GM12878 (cell line): Measurements from ENCODE around the gene SMTNL2. TPM values are rescaled to one million over a fixed set of nuclear protein-coding genes. Genes with fewer than 3 reads are reported as not detected.

Experiments
- ATAC-seq: fragments of 200-7000 bp; cut with Tn5 transposase; 3 replicates; pipeline ENCODE4 v1.9.1; 2020; ENCODE audit warnings: mild to moderate bottlenecking, moderate library complexity
- BruUV-seq: library from RNA; stranded (reverse); fragments of 400-500 nt; replicated peaks from 2 replicates; lab custom pipeline; 2021; lab: Mats Ljungman, UMichigan
- CTCF ChIA-PET: fragments of 300-600 bp; sonication (Branson Sonifier 250); formaldehyde crosslinking; extraction: SDS; loops from one replicate; lab custom pipeline; 2021; ENCODE audit warnings: inconsistent platforms; lab: Yijun Ruan, JAX
- POLR2A ChIA-PET: fragments of 350-600 bp; formaldehyde crosslinking; extraction: SDS; loops from one replicate; lab custom pipeline; 2021; ENCODE audit warnings: inconsistent platforms; lab: Charles Lee
- RAD21 ChIA-PET: fragments of 300-600 bp; sonication (Branson Sonifier 250); formaldehyde crosslinking; loops from one replicate; lab custom pipeline; 2023; ENCODE audit warnings: antibody characterized with exemption; ENCODE audit not compliant: unreplicated experiment; lab: Charles Lee
- SMC1A ChIA-PET: fragments of 300-600 bp; sonication (Branson Sonifier 250); formaldehyde crosslinking; loops from one replicate; lab custom pipeline; 2023; ENCODE audit not compliant: unreplicated experiment, uncharacterized antibody; lab: Charles Lee
- DNase-seq: peaks from one replicate; pipeline ENCODE4 v3.0.0-alpha.2; 2011; ENCODE audit warnings: low read depth, low spot score
- FAIRE-seq: peaks from 3 replicates; lab custom pipeline; 2011; peaks lifted over from hg19 to GRCh38; lab: Jason Lieb, UNC
- H2AFZ ChIP-seq: 2 replicates; pipeline ENCODE4 v1.6.0; 2011; ENCODE audit warnings: low read depth, low read length, control low read depth; ENCODE audit not compliant: control insufficient read depth
- H3K27ac ChIP-seq: 2 replicates; pipeline ENCODE4 v1.5.1; 2011; ENCODE audit warnings: control low read depth; ENCODE audit not compliant: control insufficient read depth, insufficient read depth
- H3K27me3 ChIP-seq, 2 experiments: replicated peaks in 1 of 2; 2 replicates each; pipeline versions ENCODE4 v1.6.0 to v1.6.1; 2011; ENCODE audit warnings: low read length in 1 of 2; ENCODE audit not compliant: control insufficient read depth in 2 of 2, insufficient read depth in 2 of 2
- H3K36me3 ChIP-seq, 2 experiments: 2 replicates each; pipeline ENCODE4 v1.5.1; 2011; ENCODE audit warnings: low read length in 1 of 2; ENCODE audit not compliant: control insufficient read depth in 2 of 2, insufficient read depth in 2 of 2
- H3K4me1 ChIP-seq: 2 replicates; pipeline ENCODE4 v1.6.1; 2011; ENCODE audit warnings: mild to moderate bottlenecking, low read length, moderate library complexity, mixed read lengths; ENCODE audit not compliant: control insufficient read depth, insufficient read depth
- H3K4me2 ChIP-seq: 2 replicates; pipeline ENCODE4 v1.6.0; 2011; ENCODE audit warnings: control low read depth; ENCODE audit not compliant: control insufficient read depth, insufficient read depth
- H3K4me3 ChIP-seq: fragments of 200-600 bp; sonication (generic); 2 replicates; pipeline ENCODE4 v1.5.1; 2016
- H3K79me2 ChIP-seq: 2 replicates; pipeline ENCODE4 v1.6.0; 2011; ENCODE audit warnings: low read length; ENCODE audit not compliant: control insufficient read depth, insufficient read depth
- H3K9ac ChIP-seq: 2 replicates; pipeline ENCODE4 v1.8.0; 2011; ENCODE audit warnings: low read length, control low read depth, mixed read lengths; ENCODE audit not compliant: control insufficient read depth, insufficient read depth
- H3K9me3 ChIP-seq: replicated peaks from 3 replicates; pipeline ENCODE4 v1.5.1; 2011; ENCODE audit warnings: mild to moderate bottlenecking, low read length; ENCODE audit not compliant: control insufficient read depth, insufficient read depth
- H4K20me1 ChIP-seq: 2 replicates; pipeline ENCODE4 v1.6.0; 2011; ENCODE audit not compliant: control insufficient read depth, insufficient read depth
- BCL11A ChIP-seq: IDR thresholded peaks from 2 replicates; pipeline ENCODE4 v1.6.1; 2011; ENCODE audit warnings: low read depth, low read length
- CBX5 ChIP-seq: sonication (generic); IDR thresholded peaks from 2 replicates; pipeline ENCODE4 v1.6.1; 2016; ENCODE audit warnings: low read depth, moderate library complexity, mild to moderate bottlenecking, inconsistent platforms
- CEBPB ChIP-seq, 2 experiments: fragments of 150-350 bp in 1 of 2; IDR thresholded peaks; 2 replicates each; pipeline ENCODE4 v1.6.1; 2012 to 2014; ENCODE audit warnings: low read depth in 2 of 2, low read length in 2 of 2, borderline replicate concordance in 1 of 2, inconsistent platforms in 1 of 2
- EED ChIP-seq: sonication (generic); IDR thresholded peaks from 2 replicates; pipeline ENCODE4 v1.6.1; 2016; ENCODE audit warnings: antibody characterized with exemption, low read depth
- EGR1 ChIP-seq, 2 experiments: IDR thresholded peaks; 1 replicate in 1 of 2; 2 replicates in 1 of 2; pipeline ENCODE4 v1.6.1; 2011 to 2012; ENCODE audit warnings: low read depth in 2 of 2, low read length in 2 of 2, borderline replicate concordance in 1 of 2, mild to moderate bottlenecking in 1 of 2, moderate library complexity in 1 of 2
- EP300 ChIP-seq, 2 experiments: fragments of 150-350 bp in 1 of 2; IDR thresholded peaks; 2 replicates each; pipeline ENCODE4 v1.6.1; 2011 to 2012; ENCODE audit warnings: low read depth in 2 of 2, low read length in 2 of 2, borderline replicate concordance in 1 of 2, improper control_type of control experiment in 1 of 2, inconsistent platforms in 1 of 2; ENCODE audit not compliant: control insufficient read depth in 1 of 2
- HSF1 ChIP-seq: fragments of 150-350 bp; IDR thresholded peaks from 2 replicates; pipeline ENCODE4 v1.6.1; 2014; ENCODE audit warnings: mild to moderate bottlenecking, low read depth, low read length
- IKZF2 ChIP-seq, 2 experiments: fragments of 450-650 bp; IDR thresholded peaks; 2 replicates each; pipeline ENCODE4 v1.6.1; 2017; ENCODE audit warnings: mild to moderate bottlenecking in 2 of 2, moderate library complexity in 2 of 2
- JUND ChIP-seq: IDR thresholded peaks from 2 replicates; pipeline ENCODE4 v1.6.1; 2012; ENCODE audit warnings: low read depth, mild to moderate bottlenecking, low read length, improper control_type of control experiment, moderate library complexity
- MYB ChIP-seq: fragments of 150-350 bp; IDR thresholded peaks from 2 replicates; pipeline ENCODE4 v1.6.1; 2014; ENCODE audit warnings: mild to moderate bottlenecking, low read depth, low read length, borderline replicate concordance
- NFYA ChIP-seq: IDR thresholded peaks from 2 replicates; pipeline ENCODE4 v1.6.1; 2011; ENCODE audit warnings: low read depth, mild to moderate bottlenecking, low read length, improper control_type of control experiment, borderline replicate concordance
- PML ChIP-seq: IDR thresholded peaks from 2 replicates; pipeline ENCODE4 v1.6.1; 2012; ENCODE audit warnings: low read length, inconsistent platforms
- SKIL ChIP-seq: fragments of 450-650 bp; IDR thresholded peaks from 2 replicates; pipeline ENCODE4 v1.6.1; 2017; ENCODE audit warnings: mild to moderate bottlenecking, low read depth, inconsistent platforms; ENCODE audit not compliant: poor library complexity, severe bottlenecking
- SMAD1 ChIP-seq: fragments of 450-650 bp; IDR thresholded peaks from 2 replicates; pipeline ENCODE4 v1.6.1; 2018; ENCODE audit warnings: mild to moderate bottlenecking, low read depth; ENCODE audit not compliant: partially characterized antibody
- SMARCA5 ChIP-seq: fragments of 450-650 bp; IDR thresholded peaks from 2 replicates; pipeline ENCODE4 v1.6.1; 2017; ENCODE audit warnings: mild to moderate bottlenecking
- SRF ChIP-seq, 2 experiments: IDR thresholded peaks; 2 replicates each; pipeline ENCODE4 v1.6.1; 2011; ENCODE audit warnings: low read depth in 2 of 2, low read length in 2 of 2, mild to moderate bottlenecking in 1 of 2, moderate library complexity in 1 of 2
- WGBS: methylation state at CpG from one replicate; pipeline ENCODE4 v1.1.6; 2016; ENCODE audit warnings: low lambda C conversion rate; ENCODE audit not compliant: insufficient replicate concordance, insufficient coverage; ENCODE audit errors: missing lambda C conversion rate; 5-methylcytosine and 5-hydroxymethylcytosine counted together
- in situ Hi-C: fragments of 300-500 bp; cut with MboI; formaldehyde crosslinking; loops from 9 replicates; pipeline ENCODE4 v1.14.3; 2018; ENCODE audit warnings: mixed read lengths
- intact Hi-C: fragments of 100-400 bp; cut with micrococcal nuclease; formaldehyde crosslinking; loops from one replicate; pipeline ENCODE4 v1.14.2; 2022; ENCODE audit not compliant: unreplicated experiment
- polyA plus RNA-seq, 11 experiments: library from polyadenylated mRNA; depleted of rRNA in 4 of 11; unstranded in 6 of 11; stranded (reverse) in 5 of 11; fragments of >200 nt; fragmentation: Nextera tagmentation in 4 of 11; fragmentation: Illumina TruSeq in 1 of 11; extraction: Ambion mirVana in 4 of 11; extraction: Trizol in 1 of 11; gene quantifications; 1 replicate in 1 of 11; 2 replicates in 10 of 11; pipeline versions ENCODE4 v1.2.1 to v1.2.3, GENCODE V29; 2011 to 2016; ENCODE audit warnings: inconsistent platforms in 2 of 11, missing spikeins in 2 of 11, low read depth in 1 of 11
- total RNA-seq, 4 experiments: library from RNA; depleted of rRNA in 3 of 4; stranded (reverse); fragments of >200 nt in 3 of 4; fragmentation: Illumina TruSeq in 1 of 4; extraction: Trizol in 1 of 4; gene quantifications; 2 replicates each; pipeline versions ENCODE4 v1.2.1 to v1.2.3, GENCODE V29; 2013 to 2021

The SMTNL2 gene
- total and polyA plus RNA-seq, 10 of the 15 experiments (the other 5 are each of a cell fraction or from before 2014, with no cell fraction given) = not detected

- ChIA-PET SMC1A (no interaction called here), CTCF (no interaction called here), RAD21 (no interaction called here), POLR2A (no interaction called here)
- intact Hi-C loops = no loop called here
- H3K27me3 ChIP-seq = peaks cover 3 to 4% of the 10 kb centered on the region in 2 experiments; a peak in 3 of 4 replicates
- no peak overlapping the region for H2AFZ ChIP-seq
- no peak for DNase-seq
- H3K9ac ChIP-seq = no peak overlapping the region
- H3K79me2 ChIP-seq = no peaks in the 10 kb centered on the region
- BruUV-seq = no TSS peak
- no peak overlapping the region for H3K4me2 ChIP-seq
- 16% methylated on average over 10 of the region's 10 CpGs for WGBS
- no peak overlapping the region for H3K27ac ChIP-seq
- in situ Hi-C loops = no loop called here
- H3K4me3 ChIP-seq = no peak overlapping the region
- H3K36me3 ChIP-seq = no peaks in the 10 kb centered on the region
- no peaks in the 10 kb centered on the region for H3K9me3 ChIP-seq
- FAIRE-seq = no peak
- no peak for ATAC-seq
- TF ChIP-seq NFYA (no peak), HSF1 (no peak), SMARCA5 (no peak), SRF (IDR thresholded peaks at IDR 0.05; ENCODE audit: low read depth in 2 of 2, low read length in 2 of 2) (no peak), PML (no peak), BCL11A (no peak), EGR1 (IDR thresholded peaks at IDR 0.05; ENCODE audit: borderline replicate concordance in 1 of 2, low read depth in 2 of 2, low read length in 2 of 2) (no peak), SKIL (no peak), EP300 (IDR thresholded peaks at IDR 0.05; ENCODE audit: borderline replicate concordance in 1 of 2, control insufficient read depth in 1 of 2, low read depth in 2 of 2, low read length in 2 of 2) (no peak), JUND (no peak), EED (no peak), MYB (no peak), CBX5 (no peak), IKZF2 (IDR thresholded peaks at IDR 0.05) (no peak), SMAD1 (no peak), CEBPB (IDR thresholded peaks at IDR 0.05; ENCODE audit: borderline replicate concordance in 1 of 2, low read depth in 2 of 2, low read length in 2 of 2) (no peak)
- H3K4me1 ChIP-seq = no peaks in the 10 kb centered on the region
- H4K20me1 ChIP-seq = no peaks in the 10 kb centered on the region; the same call in none of the 2 replicates
These were observed 6.7 kb downstream of the SMTNL2 start for GRCh38 chr17:4590981-4591453.
